Keratinocyte (primary cell): ENCODE measurements around the gene AATF.
"Not testable (repeated sequence)": the region's sequence is repeated elsewhere in the genome, so short reads cannot be mapped to it uniquely, and the experiment has no call there.

Experiments used
- CTCF ChIP-seq, 3 experiments: IDR thresholded peaks in 1 of 3; conservative IDR thresholded peaks in 1 of 3; optimal IDR thresholded peaks in 1 of 3; 2 replicates in 2 of 3; 3 replicates in 1 of 3; pipeline versions ENCODE3 to v1.5.1; 2011; ENCODE audit warnings: low read length in 3 of 3, mild to moderate bottlenecking in 3 of 3, moderate library complexity in 2 of 3, control low read depth in 1 of 3, inconsistent platforms in 1 of 3; ENCODE audit not compliant: insufficient read depth in 2 of 3; ENCODE audit errors: extremely low read depth in 1 of 3
- EZH2 ChIP-seq: IDR thresholded peaks from one replicate; pipeline ENCODE4 v1.6.1; 2012; ENCODE audit warnings: inconsistent platforms, mild to moderate bottlenecking, low read length, moderate library complexity

DNA sequence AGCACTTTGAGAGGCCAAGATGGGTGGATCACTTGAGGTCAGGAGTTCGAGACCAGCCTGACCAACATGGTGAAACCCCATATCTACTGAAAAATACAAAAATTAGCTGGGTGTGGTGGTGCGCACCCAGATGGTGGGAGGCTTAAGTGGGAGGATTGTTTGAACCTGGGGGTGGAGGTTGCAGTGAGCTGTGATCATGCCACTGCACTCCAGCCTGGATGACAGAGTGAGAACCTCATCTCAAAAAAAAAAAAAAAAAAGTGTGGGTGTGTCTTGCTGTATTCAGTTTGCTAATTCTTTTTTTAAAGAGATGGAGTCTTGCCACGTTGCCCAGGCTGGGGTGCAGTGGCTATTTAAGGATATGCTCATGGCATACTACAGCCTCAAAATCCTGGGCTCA, 124.7 kb downstream of the AATF start:
- not testable (repeated sequence) for TF ChIP-seq CTCF (optimal IDR thresholded peaks at IDR 0.05 in 1 of 3, IDR thresholded peaks at IDR 0.05 in 1 of 3, conservative IDR thresholded peaks at IDR 0.05 in 1 of 3; ENCODE audit: extremely low read depth in 1 of 3, insufficient read depth in 2 of 3, low read length in 3 of 3); EZH2
